Hepatocyte (in vitro differentiated cells): ENCODE data around the gene RNF217. TPM values are rescaled to one million over a fixed set of nuclear protein-coding genes. Genes with fewer than 3 reads are reported as not detected.

Source experiments
- DNase-seq: peaks from one replicate; pipeline ENCODE4 v3.0.0-alpha.2; 2016; ENCODE audit warnings: low spot score
- H2AFZ ChIP-seq: fragments of 200-600 bp; sonication (generic); 2 replicates; pipeline ENCODE4 v1.6.0; 2016; ENCODE audit warnings: antibody characterized with exemption, mild to moderate bottlenecking
- H3K27ac ChIP-seq: fragments of 200-600 bp; sonication (generic); 2 replicates; pipeline ENCODE4 v1.5.1; 2016; ENCODE audit warnings: mild to moderate bottlenecking
- H3K27me3 ChIP-seq: fragments of 200-600 bp; sonication (generic); 2 replicates; pipeline ENCODE4 v1.6.1; 2016
- H3K36me3 ChIP-seq: fragments of 200-600 bp; sonication (generic); replicated peaks from 2 replicates; pipeline ENCODE4 v1.5.1; 2016; ENCODE audit warnings: low read depth; ENCODE audit not compliant: insufficient read depth
- H3K4me1 ChIP-seq: fragments of 200-600 bp; sonication (generic); 2 replicates; pipeline ENCODE4 v1.5.1; 2016; ENCODE audit warnings: mild to moderate bottlenecking, moderate library complexity; ENCODE audit not compliant: insufficient read depth
- H3K4me2 ChIP-seq: fragments of 200-600 bp; sonication (generic); 2 replicates; pipeline ENCODE4 v1.6.0; 2016
- H3K4me3 ChIP-seq: fragments of 200-600 bp; sonication (generic); 2 replicates; pipeline ENCODE4 v1.5.1; 2016; ENCODE audit warnings: mild to moderate bottlenecking
- H3K79me2 ChIP-seq: fragments of 200-600 bp; sonication (generic); 2 replicates; pipeline ENCODE4 v1.6.0; 2017; ENCODE audit warnings: mild to moderate bottlenecking
- H3K9me2 ChIP-seq: fragments of 200-600 bp; sonication (generic); replicated peaks from 2 replicates; pipeline ENCODE4 v1.6.0; 2017; ENCODE audit warnings: mild to moderate bottlenecking; ENCODE audit not compliant: insufficient read depth
- H3K9me3 ChIP-seq: fragments of 200-600 bp; sonication (generic); 2 replicates; pipeline ENCODE4 v1.5.1; 2016; ENCODE audit warnings: low read depth, mild to moderate bottlenecking
- H4K20me1 ChIP-seq: fragments of 200-600 bp; sonication (generic); 2 replicates; pipeline ENCODE4 v1.6.0; 2016; ENCODE audit warnings: mild to moderate bottlenecking; ENCODE audit not compliant: insufficient read depth, poor library complexity, severe bottlenecking
- CTCF ChIP-seq: fragments of 200-600 bp; sonication (generic); IDR thresholded peaks from 2 replicates; pipeline ENCODE4 v1.5.1; 2016; ENCODE audit warnings: antibody characterized with exemption, mild to moderate bottlenecking; ENCODE audit not compliant: poor library complexity
- EZH2 ChIP-seq: fragments of 200-600 bp; sonication (generic); IDR thresholded peaks from 2 replicates; pipeline ENCODE4 v1.6.1; 2016; ENCODE audit warnings: antibody characterized with exemption, mild to moderate bottlenecking, borderline replicate concordance
- EZH2phosphoT487 ChIP-seq: fragments of 200-600 bp; sonication (generic); IDR thresholded peaks from one replicate; pipeline ENCODE4 v1.6.1; 2018; ENCODE audit warnings: antibody characterized with exemption, mild to moderate bottlenecking, low read depth, moderate library complexity; ENCODE audit not compliant: unreplicated experiment, severe bottlenecking
- WGBS: methylation state at CpG from one replicate; pipeline ENCODE4 v1.1.6; 2016; ENCODE audit warnings: low lambda C conversion rate; ENCODE audit errors: missing lambda C conversion rate; 5-methylcytosine and 5-hydroxymethylcytosine counted together
- polyA plus RNA-seq: library from polyadenylated mRNA; unstranded; fragments of >200 nt; fragmentation: Nextera tagmentation; extraction: Ambion mirVana; gene quantifications from 2 replicates; pipeline ENCODE4 v1.2.1, GENCODE V29; 2016
- total RNA-seq: library from RNA; depleted of rRNA; stranded (reverse); fragments of >200 nt; gene quantifications from 2 replicates; pipeline ENCODE4 v1.2.3, GENCODE V29; 2014

Gene RNF217
- total and polyA plus RNA-seq, 2 experiments from 2014 or later: 8.8 to 18.4 TPM

GRCh38 chr6:124974771-124975377, 12.6 kb downstream of the RNF217 start:
- H2AFZ ChIP-seq: no peak overlapping the region
- H3K27me3 ChIP-seq: no peaks in the 10 kb centered on the region
- H3K27ac ChIP-seq: peak overlapping the region; percentile 5
- TF ChIP-seq CTCF (no peak), EZH2phosphoT487 (no peak), EZH2 (no peak)
- H3K9me2 ChIP-seq: no peaks in the 10 kb centered on the region
- peaks cover 82% of the 10 kb centered on the region for H3K79me2 ChIP-seq
- no peak overlapping the region for H3K4me2 ChIP-seq
- DNase-seq: no peak
- H3K4me1 ChIP-seq: peaks cover 4% of the 10 kb centered on the region
- WGBS: 77% methylated on average over 6 of the region's 6 CpGs
- no peak overlapping the region for H3K4me3 ChIP-seq
- no peaks in the 10 kb centered on the region for H3K36me3 ChIP-seq
- no peaks in the 10 kb centered on the region for H3K9me3 ChIP-seq
- H4K20me1 ChIP-seq: no peaks in the 10 kb centered on the region

DNA sequence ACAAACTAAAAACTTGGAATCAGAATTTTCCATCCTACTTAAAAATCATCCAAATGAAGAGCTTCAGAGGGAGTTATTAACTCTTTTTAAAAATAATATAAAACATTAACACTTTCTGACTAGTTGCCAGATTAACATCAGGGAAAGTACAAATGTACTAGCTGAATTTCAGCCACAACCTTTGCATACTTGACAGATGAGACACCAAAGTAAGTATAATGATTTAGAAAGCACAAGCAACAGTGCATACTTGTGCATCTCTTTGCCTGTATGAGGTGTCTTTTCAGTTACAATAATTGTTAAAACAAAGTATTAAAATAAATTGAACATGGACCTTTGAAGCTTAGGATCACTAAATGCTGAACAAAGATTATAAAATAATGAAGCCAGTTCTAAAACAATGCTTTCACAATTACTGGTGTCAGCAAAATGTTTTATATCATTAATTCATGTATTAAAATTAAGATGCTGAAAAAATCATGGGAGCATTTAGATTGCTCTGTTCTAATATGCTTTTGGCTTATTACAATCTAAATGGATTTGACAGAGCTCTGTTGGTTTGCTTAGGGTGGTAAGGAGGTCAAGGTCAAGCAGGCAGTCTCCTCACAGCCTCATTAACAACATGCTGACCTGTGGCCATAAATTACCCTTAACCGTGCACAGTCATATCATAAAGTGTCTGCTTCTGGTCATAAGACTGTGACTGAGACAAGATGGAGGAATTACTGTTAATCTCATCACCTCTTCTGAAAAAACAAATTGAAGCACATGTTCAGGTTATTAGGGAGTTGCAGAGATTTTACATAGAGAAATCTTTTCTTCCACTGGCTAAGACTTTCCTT, 15.1 kb downstream of the RNF217 start:
- peak; percentile 26 for DNase-seq

DNA sequence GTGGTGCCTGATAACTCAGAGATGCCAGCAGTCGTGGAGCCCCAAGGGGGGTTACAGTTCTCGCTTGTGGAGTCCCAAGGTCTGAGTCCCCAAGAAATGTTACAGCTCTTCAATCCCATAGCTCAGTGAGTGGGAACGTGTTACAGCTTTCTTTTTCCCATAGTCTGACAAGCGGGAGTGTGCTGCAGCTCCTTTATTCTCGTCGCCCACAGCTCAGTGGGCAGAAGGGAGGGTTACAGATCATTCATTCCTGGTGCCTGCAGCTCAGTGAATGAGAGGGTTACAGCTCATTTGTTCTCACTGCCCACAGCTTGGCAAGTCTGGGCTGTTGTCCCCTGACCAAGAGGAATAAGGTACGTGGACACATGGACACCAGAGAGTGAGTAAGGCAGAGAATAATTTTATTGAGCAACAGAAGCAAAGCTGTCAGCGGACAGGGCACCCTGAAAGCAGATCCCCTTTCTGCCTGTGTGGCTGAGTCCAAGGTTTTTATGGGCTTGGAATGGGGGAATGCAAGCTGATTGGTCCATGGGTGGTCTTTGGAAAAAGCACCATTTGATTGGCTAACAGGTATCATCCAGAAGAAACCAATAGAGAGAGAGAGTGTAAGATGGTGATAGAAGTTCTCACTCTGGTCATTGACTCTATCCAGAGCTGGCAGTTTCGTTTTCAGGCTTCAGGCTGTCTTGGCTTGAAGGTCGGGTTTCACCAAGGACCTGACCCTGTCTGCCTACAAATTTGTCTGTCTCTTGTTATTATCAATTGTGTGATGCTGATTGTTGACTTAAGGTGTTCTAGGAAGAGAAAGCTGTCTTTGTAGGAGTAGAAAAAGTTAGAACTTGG, 16.4 kb downstream of the RNF217 start:
- TF ChIP-seq EZH2: no peak
- TF ChIP-seq EZH2phosphoT487: no peak
- no peak for TF ChIP-seq CTCF

More for the DNA sequence above, 15.1 kb downstream of the RNF217 start:
- Histone ChIP-seq H4K20me1 (no peaks in the 10 kb centered on the region), H3K9me2 (no peaks in the 10 kb centered on the region), H3K79me2 (peaks cover 74% of the 10 kb centered on the region), H3K27me3 (no peaks in the 10 kb centered on the region), H3K9me3 (no peaks in the 10 kb centered on the region), H3K27ac (peak overlapping the region; percentile 52), H3K4me1 (peaks cover 11% of the 10 kb centered on the region), H3K4me3 (no peak overlapping the region), H3K36me3 (no peaks in the 10 kb centered on the region), H3K4me2 (no peak overlapping the region), H2AFZ (no peak overlapping the region)
- 29% methylated on average over 1 of the region's 1 CpG for WGBS
- no peak for TF ChIP-seq CTCF

More for the DNA sequence above, 16.4 kb downstream of the RNF217 start:
- Histone ChIP-seq H4K20me1 (no peaks in the 10 kb centered on the region), H3K9me3 (no peaks in the 10 kb centered on the region), H3K4me2 (no peak overlapping the region), H2AFZ (no peak overlapping the region), H3K27me3 (no peaks in the 10 kb centered on the region), H3K4me3 (no peak overlapping the region), H3K4me1 (peaks cover 11% of the 10 kb centered on the region), H3K36me3 (no peaks in the 10 kb centered on the region), H3K79me2 (peaks cover 72% of the 10 kb centered on the region), H3K9me2 (no peaks in the 10 kb centered on the region), H3K27ac (peak overlapping the region; percentile 52)
- 87% methylated on average over 10 of the region's 10 CpGs for WGBS
- no peak for DNase-seq
